Caco-2 (cell line): Measurements from ENCODE around the gene PRRG1. TPM values are rescaled to one million over a fixed set of nuclear protein-coding genes. Genes with fewer than 3 reads are reported as not detected.
"Not testable (repeated sequence)": the region's sequence is repeated elsewhere in the genome, so short reads cannot be mapped to it uniquely, and the experiment has no call there.

Experiments used
- BruUV-seq: library from RNA; stranded (reverse); fragments of 400-500 nt; replicated peaks from 2 replicates; lab custom pipeline; 2021; lab: Mats Ljungman, UMichigan
- CTCF ChIA-PET: fragments of 300-600 bp; sonication (Branson Sonifier 250); formaldehyde crosslinking; loops from one replicate; lab custom pipeline; 2022; ENCODE audit warnings: antibody characterized with exemption; lab: Charles Lee
- POLR2A ChIA-PET: fragments of 300-600 bp; sonication (Branson Sonifier 250); formaldehyde crosslinking; loops from one replicate; lab custom pipeline; 2022; ENCODE audit warnings: antibody characterized with exemption; lab: Charles Lee
- DNase-seq, 2 experiments: peaks; one replicate each; pipeline versions ENCODE4 v3.0.0 to v3.0.0-alpha.2; 2020 to 2022
- H3K27me3 ChIP-seq: replicated peaks from 2 replicates; pipeline ENCODE4 v1.6.0; 2011; ENCODE audit warnings: low read length; ENCODE audit not compliant: control insufficient read depth, insufficient read depth
- H3K36me3 ChIP-seq: 2 replicates; pipeline ENCODE4 v1.5.1; 2011; ENCODE audit warnings: low read length; ENCODE audit not compliant: control insufficient read depth, insufficient read depth
- H3K4me1 ChIP-seq: fragments of 250-450 bp; sonication (Bioruptor Pico); 2 replicates; pipeline ENCODE4 v1.5.1; 2020; ENCODE audit warnings: mild to moderate bottlenecking
- H3K4me3 ChIP-seq: 2 replicates; pipeline ENCODE4 v1.5.1; 2011; ENCODE audit warnings: low read depth, mild to moderate bottlenecking, control low read depth, low read length
- H3K9me3 ChIP-seq: fragments of 250-450 bp; sonication (Bioruptor Pico); 2 replicates; pipeline ENCODE4 v1.5.1; 2020; ENCODE audit warnings: mild to moderate bottlenecking, moderate library complexity
- H3K27ac Mint-ChIP-seq: one replicate; pipeline ENCODE4 v1.8.0; 2022; ENCODE audit warnings: mixed read lengths; ENCODE audit not compliant: unreplicated experiment
- H3K27me3 Mint-ChIP-seq: one replicate; pipeline ENCODE4 v1.8.0; 2022; ENCODE audit warnings: mixed read lengths; ENCODE audit not compliant: insufficient read depth, unreplicated experiment
- H3K36me3 Mint-ChIP-seq: one replicate; pipeline ENCODE4 v1.8.0; 2022; ENCODE audit warnings: mild to moderate bottlenecking, mixed read lengths; ENCODE audit not compliant: insufficient read depth, unreplicated experiment
- H3K4me1 Mint-ChIP-seq: one replicate; pipeline ENCODE4 v1.8.0; 2022; ENCODE audit warnings: low read depth, mixed read lengths; ENCODE audit not compliant: unreplicated experiment
- H3K4me3 Mint-ChIP-seq: one replicate; pipeline ENCODE4 v1.8.0; 2022; ENCODE audit warnings: mild to moderate bottlenecking, moderate library complexity, mixed read lengths; ENCODE audit not compliant: unreplicated experiment
- H3K9me3 Mint-ChIP-seq: one replicate; pipeline ENCODE4 v1.8.0; 2022; ENCODE audit warnings: mixed read lengths; ENCODE audit not compliant: unreplicated experiment
- CTCF ChIP-seq, 2 experiments: fragments of 200-600 bp in 1 of 2; IDR thresholded peaks; 1 replicate in 1 of 2; 2 replicates in 1 of 2; pipeline versions ENCODE4 v1.5.1 to v1.8.0; 2011 to 2022; ENCODE audit warnings: antibody characterized with exemption in 1 of 2, control low read depth in 1 of 2, inconsistent platforms in 1 of 2, low read depth in 1 of 2, low read length in 1 of 2, mild to moderate bottlenecking in 1 of 2, moderate library complexity in 1 of 2; ENCODE audit not compliant: insufficient read depth in 1 of 2, severe bottlenecking in 1 of 2, unreplicated experiment in 1 of 2
- intact Hi-C: fragments of 100-400 bp; cut with micrococcal nuclease; formaldehyde crosslinking; loops from one replicate; pipeline ENCODE4 v1.10.0; 2022; ENCODE audit not compliant: unreplicated experiment
- total RNA-seq: library from RNA; stranded (reverse); gene quantifications from 2 replicates; pipeline ENCODE4 v1.2.3, GENCODE V29; 2022

The PRRG1 gene
- total RNA-seq, 1 experiment from 2014 or later, result 14.0 TPM

- CTCF ChIA-PET, result no interaction called here
- no peak for TF ChIP-seq CTCF (IDR thresholded peaks at IDR 0.05; ENCODE audit: insufficient read depth in 1 of 2, low read depth in 1 of 2, low read length in 1 of 2, severe bottlenecking in 1 of 2, unreplicated experiment in 1 of 2)
These were observed 76.2 kb downstream of the PRRG1 start for GRCh38 chrX:37425370-37425769.

GRCh38 chrX:37428962-37429361 lies 79.8 kb downstream of the PRRG1 start:
- H3K4me3 Mint-ChIP-seq, DNase-seq, H3K9me3 ChIP-seq, H3K9me3 Mint-ChIP-seq, H3K4me1 ChIP-seq, H3K27me3 ChIP-seq, BruUV-seq, intact Hi-C loops, CTCF ChIA-PET, POLR2A ChIA-PET, H3K27me3 Mint-ChIP-seq, H3K27ac Mint-ChIP-seq, H3K4me3 ChIP-seq, H3K36me3 ChIP-seq: not testable (repeated sequence)
- Mint-ChIP-seq H3K36me3 (peaks cover 25% of the 10 kb centered on the region), H3K4me1 (peaks cover 11% of the 10 kb centered on the region)

More at GRCh38 chrX:37425370-37425769, 76.2 kb downstream of the PRRG1 start:
- POLR2A ChIA-PET, result no interaction called here
- H3K9me3 Mint-ChIP-seq, result no peaks in the 10 kb centered on the region
- no peaks in the 10 kb centered on the region for H3K4me1 Mint-ChIP-seq
- Histone ChIP-seq H3K4me3 (no peak overlapping the region), H3K36me3 (no peaks in the 10 kb centered on the region), H3K4me1 (no peaks in the 10 kb centered on the region), H3K9me3 (no peaks in the 10 kb centered on the region), H3K27me3 (no peaks in the 10 kb centered on the region)
- H3K4me3 Mint-ChIP-seq, result no peak overlapping the region
- H3K27ac Mint-ChIP-seq, result no peak overlapping the region
- intact Hi-C loops, result no loop called here
- DNase-seq, result no peak
- peaks cover 25% of the 10 kb centered on the region for H3K36me3 Mint-ChIP-seq
- H3K27me3 Mint-ChIP-seq, result no peaks in the 10 kb centered on the region
- BruUV-seq, result no TSS peak

GRCh38 chrX:37434362-37434761 lies 85.2 kb downstream of the PRRG1 start:
- Histone ChIP-seq H3K4me3 (no peak overlapping the region), H3K9me3 (no peaks in the 10 kb centered on the region), H3K27me3 (no peaks in the 10 kb centered on the region), H3K4me1 (no peaks in the 10 kb centered on the region), H3K36me3 (no peaks in the 10 kb centered on the region)
- H3K27me3 Mint-ChIP-seq, result no peaks in the 10 kb centered on the region
- H3K27ac Mint-ChIP-seq, result no peak overlapping the region
- POLR2A ChIA-PET, result no interaction called here
- BruUV-seq, result no TSS peak
- H3K9me3 Mint-ChIP-seq, result no peaks in the 10 kb centered on the region
- CTCF ChIA-PET, result no interaction called here
- TF ChIP-seq CTCF (IDR thresholded peaks at IDR 0.05; ENCODE audit: insufficient read depth in 1 of 2, low read depth in 1 of 2, low read length in 1 of 2, severe bottlenecking in 1 of 2, unreplicated experiment in 1 of 2), result no peak
- intact Hi-C loops, result no loop called here
- DNase-seq, result no peak
- H3K4me1 Mint-ChIP-seq, result peaks cover 11% of the 10 kb centered on the region
- peaks cover 4% of the 10 kb centered on the region for H3K36me3 Mint-ChIP-seq
- H3K4me3 Mint-ChIP-seq, result no peak overlapping the region

GRCh38 chrX:37437160-37437559 lies 88.0 kb downstream of the PRRG1 start:
- POLR2A ChIA-PET, result no interaction called here
- no TSS peak for BruUV-seq
- Mint-ChIP-seq H3K27me3 (no peaks in the 10 kb centered on the region), H3K4me1 (peaks cover 11% of the 10 kb centered on the region), H3K27ac (no peak overlapping the region), H3K4me3 (no peak overlapping the region), H3K36me3 (peaks cover 6% of the 10 kb centered on the region), H3K9me3 (no peaks in the 10 kb centered on the region)
- CTCF ChIA-PET, result no interaction called here
- Histone ChIP-seq H3K4me3 (no peak overlapping the region), H3K27me3 (no peaks in the 10 kb centered on the region), H3K4me1 (no peaks in the 10 kb centered on the region), H3K36me3 (no peaks in the 10 kb centered on the region), H3K9me3 (no peaks in the 10 kb centered on the region)
- TF ChIP-seq CTCF (IDR thresholded peaks at IDR 0.05; ENCODE audit: insufficient read depth in 1 of 2, low read depth in 1 of 2, low read length in 1 of 2, severe bottlenecking in 1 of 2, unreplicated experiment in 1 of 2), result no peak
- intact Hi-C loops, result no loop called here
- DNase-seq, result no peak
